HG03159 (cell line): Measurements from ENCODE around the gene SLC5A1.

Source experiments
- ATAC-seq: cut with Tn5 transposase; IDR thresholded peaks from one replicate; pipeline ENCODE4 v1.9.1; 2021; ENCODE audit warnings: mild to moderate bottlenecking, moderate library complexity; ENCODE audit not compliant: unreplicated experiment

The SLC5A1 gene

DNA sequence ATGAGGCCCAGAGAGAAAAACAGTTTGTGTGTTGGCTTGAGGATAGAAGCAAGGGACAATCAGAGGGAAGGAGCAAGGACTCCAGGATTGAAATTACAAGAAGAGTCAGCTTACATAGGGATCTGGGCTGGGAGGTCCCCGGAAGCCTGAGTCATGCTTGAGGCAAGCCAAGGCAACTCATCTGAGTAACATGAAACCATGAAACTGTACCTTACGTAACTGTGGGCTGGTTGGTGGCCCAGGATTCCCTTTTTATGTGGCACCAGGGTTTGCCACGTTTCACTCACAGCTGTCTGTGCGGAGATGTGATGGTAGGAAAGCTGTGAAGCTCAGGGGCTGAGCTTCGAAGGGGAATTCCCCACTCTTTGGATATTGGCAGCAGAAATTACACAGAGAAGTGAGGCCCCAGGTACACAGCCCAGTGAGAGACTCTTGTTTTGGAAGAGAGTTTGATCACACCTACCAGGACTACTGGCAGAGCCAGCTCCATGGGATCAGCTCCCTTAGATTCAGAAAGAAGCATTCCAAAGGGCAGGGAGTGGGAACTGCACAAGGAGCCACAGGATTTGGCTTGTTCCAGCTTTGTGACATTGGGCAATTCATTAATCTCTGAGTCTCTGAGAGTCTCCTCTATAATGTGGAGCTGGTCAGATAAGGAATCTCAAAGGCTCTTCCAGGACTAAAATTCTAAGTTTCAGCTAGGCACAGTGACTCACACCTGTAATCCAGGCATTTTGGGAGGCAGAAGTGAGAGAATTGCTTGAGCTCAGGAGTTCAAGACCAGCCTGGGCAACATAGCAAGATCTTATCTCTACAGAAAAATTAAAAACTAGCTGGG lies 7.8 kb downstream of the SLC5A1 start:
- ATAC-seq: no peak

- no peak for ATAC-seq
Measured at GRCh38 chr22:32052244-32052643, 9.2 kb downstream of the SLC5A1 start.

GRCh38 chr22:32052936-32053791 lies 10.1 kb downstream of the SLC5A1 start:
- ATAC-seq: no peak

- no peak for ATAC-seq
Measured at GRCh38 chr22:32055069-32055468, 12.0 kb downstream of the SLC5A1 start.

GRCh38 chr22:32058656-32059260 lies 15.7 kb downstream of the SLC5A1 start:
- ATAC-seq: no peak

DNA sequence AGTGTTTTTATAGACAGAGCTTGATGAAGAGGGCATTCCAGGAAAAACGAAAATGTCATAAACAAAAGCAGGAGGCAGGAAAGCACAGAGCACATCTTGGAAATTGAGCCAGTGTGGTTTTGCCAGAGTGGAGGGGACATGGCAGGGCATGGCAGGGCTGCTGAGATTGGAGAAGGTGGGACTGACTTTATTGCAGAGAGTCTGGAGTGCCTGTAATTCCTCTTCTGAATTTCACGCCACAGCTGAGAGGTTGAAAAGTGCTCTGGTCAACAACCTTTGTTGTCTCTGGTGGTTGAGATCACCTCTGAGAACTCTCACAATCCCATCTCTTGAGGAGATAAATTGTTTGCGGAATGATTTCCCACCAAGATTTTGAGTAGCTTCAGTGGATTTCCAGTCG lies 16.4 kb downstream of the SLC5A1 start:
- no peak for ATAC-seq

DNA sequence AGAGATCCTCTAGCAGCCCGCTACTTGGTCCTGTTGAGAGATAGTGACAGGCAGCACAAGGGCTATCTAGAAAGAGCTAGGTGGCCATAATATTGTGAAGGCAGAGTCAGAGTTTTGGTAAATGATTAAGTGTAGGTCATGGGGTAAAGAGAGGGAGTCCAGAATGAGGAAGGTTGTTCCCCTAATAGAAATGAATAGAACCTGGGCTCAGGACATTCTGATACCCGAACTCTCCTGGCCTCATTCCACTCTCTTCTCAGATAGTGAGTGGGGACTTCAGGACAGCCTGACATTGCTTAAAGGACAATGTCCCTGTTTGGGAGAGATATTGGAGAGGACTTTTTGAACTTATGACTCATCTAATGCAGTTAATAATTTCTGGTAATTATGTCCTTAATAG lies 20.6 kb downstream of the SLC5A1 start:
- ATAC-seq: no peak

DNA sequence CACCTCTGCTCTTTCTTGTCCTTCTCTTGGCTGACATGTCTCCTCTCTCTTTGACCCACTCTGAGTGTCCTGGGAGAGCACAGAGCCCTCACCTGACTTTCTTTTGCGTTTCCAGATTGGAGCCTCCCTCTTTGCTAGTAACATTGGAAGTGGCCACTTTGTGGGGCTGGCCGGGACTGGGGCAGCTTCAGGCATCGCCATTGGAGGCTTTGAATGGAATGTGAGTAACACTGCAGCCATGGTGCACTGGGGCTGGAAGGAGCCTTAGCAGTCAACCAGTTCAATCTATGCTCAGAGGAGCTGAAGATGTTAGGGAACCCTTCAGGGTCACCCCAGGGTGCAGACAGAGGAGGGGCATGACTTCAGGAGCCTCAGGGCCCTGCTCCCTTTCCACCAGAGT lies 23.8 kb downstream of the SLC5A1 start:
- no peak for ATAC-seq

DNA sequence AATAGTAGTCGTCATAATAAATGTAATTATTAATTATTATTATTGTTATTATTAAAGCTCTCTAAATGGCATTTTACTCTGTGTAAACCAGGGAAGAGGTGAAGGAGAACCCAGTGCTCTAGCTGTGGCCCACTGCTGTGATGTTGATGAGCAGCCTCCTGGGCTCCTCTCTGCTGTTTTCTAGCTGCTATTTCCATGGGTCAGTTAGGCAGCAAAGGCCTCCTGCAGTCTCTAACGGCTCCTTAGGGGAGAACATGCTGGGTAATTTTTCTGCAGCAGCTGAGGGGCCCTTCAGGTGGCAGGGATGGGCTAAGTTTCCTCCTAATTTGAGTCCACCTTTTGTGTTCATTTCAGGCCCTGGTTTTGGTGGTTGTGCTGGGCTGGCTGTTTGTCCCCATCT lies 24.6 kb downstream of the SLC5A1 start:
- ATAC-seq: no peak

DNA sequence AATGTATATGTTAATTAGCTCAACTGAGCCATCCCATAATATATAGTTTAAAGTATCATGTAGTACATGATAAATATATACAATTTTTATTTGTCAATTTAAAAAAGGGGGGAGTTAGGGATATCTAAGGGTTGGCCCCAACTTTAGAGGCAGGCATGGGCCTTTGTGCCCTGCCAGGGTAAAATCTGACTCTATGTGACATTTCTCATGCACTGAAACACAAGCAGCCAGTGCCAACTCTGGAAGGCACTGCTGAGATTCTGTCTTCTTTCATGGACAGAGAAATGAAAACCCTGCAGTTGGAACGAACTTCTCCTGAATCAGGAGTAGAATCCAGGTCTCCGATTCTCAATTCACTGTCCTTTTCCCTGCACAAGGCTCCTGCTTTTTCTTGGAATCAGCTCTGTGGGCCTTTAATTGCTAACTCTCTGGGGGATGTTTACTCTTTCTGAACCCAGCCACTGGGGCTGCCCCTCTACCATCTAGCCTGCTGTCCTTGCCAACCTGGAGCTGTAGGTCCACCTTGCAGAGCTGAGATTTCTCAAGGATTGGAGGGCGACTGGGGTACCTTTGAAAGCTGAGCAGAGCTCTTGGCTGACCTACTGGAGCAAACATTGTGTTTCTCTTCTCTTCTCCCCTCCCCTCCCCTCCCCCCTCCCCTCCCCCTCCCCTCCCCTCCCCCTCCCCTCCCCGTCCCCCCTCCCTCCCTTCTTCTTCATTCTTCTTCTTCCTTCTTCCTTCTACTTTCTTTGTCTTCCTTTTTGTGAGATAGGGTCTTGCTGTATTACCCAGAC lies 26.7 kb downstream of the SLC5A1 start:
- ATAC-seq: no peak

DNA sequence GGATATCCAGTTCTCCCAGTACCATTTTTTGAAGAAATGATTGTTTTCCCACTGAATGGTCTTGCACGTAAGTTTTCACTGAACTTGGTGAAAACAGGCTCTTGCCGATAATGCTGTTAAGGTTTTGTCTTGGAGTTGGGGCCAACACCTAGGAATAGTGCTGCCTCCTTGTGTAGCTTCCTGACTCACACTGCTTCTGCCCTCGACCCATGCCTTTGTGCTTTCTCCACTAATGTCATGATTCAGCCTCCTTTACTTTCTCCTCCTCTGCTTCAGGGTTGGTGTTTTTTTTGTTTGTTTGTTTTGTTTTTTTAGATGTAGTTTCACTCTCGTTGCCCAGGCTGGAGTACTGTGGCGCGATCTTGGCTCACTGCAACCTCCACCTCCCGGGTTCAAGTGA lies 30.2 kb downstream of the SLC5A1 start:
- ATAC-seq: no peak

DNA sequence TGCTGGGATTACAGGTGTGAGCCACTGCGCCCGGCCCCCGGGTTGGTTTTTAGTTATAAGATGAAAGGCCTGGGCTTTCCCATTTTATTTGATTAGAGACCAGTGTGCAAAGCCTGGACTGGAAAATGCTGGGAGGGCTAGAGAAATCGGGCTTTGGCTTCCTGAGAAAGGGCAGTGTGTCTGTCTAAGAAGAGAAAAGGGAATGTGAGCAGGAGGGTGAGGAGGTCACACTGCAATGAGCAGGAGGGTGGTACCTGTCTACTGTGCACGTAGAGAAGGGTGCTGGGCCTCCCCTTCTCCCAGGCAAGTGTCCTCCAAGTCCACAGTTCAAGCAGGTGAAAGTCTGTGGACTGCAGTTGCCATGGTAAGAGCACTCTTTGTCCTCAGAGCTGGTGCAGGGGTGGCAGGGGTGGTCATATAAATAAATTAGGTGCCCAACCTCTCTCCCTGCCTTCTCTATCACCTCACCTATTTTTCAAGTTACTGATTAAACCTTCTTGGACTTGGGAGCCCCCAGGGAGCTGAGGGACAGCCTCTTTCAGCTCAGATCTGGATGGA lies 30.8 kb downstream of the SLC5A1 start:
- ATAC-seq: no peak

GRCh38 chr22:32075997-32076760 lies 33.1 kb downstream of the SLC5A1 start:
- no peak for ATAC-seq

GRCh38 chr22:32076761-32077084 lies 33.7 kb downstream of the SLC5A1 start:
- no peak for ATAC-seq

DNA sequence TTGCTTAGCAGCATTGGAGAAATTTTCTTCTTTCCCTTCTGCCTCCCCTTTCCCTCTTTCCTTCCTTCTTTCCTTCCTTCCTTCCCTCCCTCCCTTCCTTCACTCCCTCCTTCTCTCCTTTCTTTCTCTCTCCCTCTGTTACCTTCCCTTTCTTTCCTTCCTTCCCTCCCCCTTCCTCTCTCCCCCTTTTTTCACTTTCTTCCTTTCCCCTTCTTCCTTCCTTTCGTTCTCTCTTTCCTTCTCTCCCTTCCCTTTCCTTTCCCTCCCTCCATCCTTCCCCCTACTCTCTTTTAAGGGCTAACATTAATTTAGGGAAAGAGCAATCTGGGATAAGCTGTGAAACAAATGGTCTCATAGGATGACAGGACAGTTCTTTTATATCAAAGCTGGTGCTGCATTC lies 34.1 kb downstream of the SLC5A1 start:
- ATAC-seq: no peak

DNA sequence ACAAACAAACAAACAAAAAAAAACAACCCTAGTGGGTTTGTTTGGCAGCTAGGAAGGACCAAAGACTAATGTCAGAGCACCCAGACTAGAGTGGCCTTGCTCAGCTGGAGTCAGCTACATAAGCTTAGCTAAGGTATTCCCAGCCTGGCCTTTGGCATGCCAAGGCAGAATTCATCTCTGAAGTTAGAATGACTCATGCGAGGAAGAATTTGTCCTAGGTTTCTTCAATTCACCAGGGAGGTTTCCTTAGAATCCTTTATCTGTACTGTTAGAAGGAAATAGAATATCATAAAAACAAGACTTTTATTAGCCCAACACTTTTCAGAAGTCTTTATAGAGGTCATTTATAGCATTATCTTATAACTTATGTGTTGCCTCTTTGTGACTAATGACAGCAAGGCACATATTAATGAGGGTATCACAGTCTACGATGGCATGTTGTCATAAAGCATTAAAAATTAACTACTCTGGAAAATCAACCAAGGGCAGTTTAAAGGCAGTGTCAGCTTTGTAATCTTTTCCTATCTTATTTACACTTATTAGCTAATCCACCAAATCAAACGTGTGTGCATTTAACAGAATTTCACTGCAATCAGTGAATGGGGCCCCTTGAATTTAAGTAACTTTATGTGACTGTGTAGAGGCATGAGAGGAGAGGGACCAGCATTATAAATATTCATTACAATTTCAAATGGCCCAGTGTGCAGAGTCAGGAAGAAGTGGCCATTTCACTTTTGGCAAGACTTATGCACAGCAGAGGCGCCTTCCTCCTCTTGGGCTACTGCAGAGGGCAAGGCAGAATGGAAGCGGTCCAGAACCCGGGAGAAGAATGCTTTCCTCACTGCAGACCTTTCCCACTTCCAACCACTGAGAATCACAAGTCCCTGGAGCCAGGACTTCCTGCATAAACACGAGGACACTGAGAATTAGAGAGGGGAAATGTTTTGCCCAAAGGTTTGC lies 36.3 kb downstream of the SLC5A1 start:
- ATAC-seq: no peak

GRCh38 chr22:32080904-32081303 lies 37.8 kb downstream of the SLC5A1 start:
- ATAC-seq: no peak

DNA sequence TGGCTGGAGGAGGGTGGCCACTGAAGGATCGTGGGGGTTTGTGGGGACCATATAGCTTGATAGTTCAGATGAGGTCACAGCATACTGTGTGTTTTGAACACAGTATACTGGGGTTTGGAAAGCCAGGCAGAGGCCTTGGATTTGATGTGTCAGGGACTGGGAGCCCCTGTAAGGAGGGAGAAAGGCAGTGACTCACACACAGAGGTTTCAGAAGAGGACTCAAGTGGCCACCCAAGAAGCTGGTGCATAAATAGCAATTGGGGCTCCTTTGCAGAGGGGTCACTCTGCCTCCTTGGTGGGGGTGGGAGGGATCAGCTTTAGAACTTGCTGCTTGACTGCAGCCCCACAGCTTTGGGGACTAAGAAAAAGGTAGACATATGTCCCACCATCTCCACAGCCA lies 39.3 kb downstream of the SLC5A1 start:
- no peak for ATAC-seq

GRCh38 chr22:32083000-32083399 lies 39.9 kb downstream of the SLC5A1 start:
- ATAC-seq: no peak
